ENCODE results near the gene TMCO1. TPM values are rescaled to one million over a fixed set of nuclear protein-coding genes. Genes with fewer than 3 reads are reported as not detected.
"Not testable (repeated sequence)": the region's sequence is repeated elsewhere in the genome, so short reads cannot be mapped to it uniquely, and the experiment has no call there.

TMCO1 gene
- total RNA-seq, 3 donors from 2014 or later: 103 to 209 (median 144) TPM

DNA sequence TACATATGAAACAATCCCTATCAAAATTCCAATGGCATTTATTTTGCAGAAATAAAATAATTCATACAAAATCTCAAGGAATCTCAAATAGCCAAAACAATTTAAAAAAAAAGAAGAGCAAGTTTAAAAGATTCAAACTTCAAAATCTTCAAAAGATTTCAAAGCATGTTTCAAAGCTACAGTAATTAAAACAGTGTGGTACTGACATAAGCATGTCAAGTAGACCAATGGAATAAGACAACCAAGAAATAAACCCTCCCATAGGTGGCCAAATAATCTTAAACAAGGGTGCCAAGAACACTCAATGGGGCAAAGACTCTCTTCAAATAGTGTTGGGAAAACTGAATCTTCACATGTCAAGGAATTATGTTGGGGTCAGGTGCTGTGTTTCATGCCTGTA lies 30.7 kb upstream of the TMCO1 start:
- H3K9me3 ChIP-seq: peaks cover 2% of the 10 kb centered on the region
- H3K4me1 ChIP-seq (ENCODE audit: low read depth): no peaks in the 10 kb centered on the region
- DNase-seq (no peak), ATAC-seq (no peak)
- no peak overlapping the region for H3K4me3 ChIP-seq
- TF ChIP-seq, protein P1, sequence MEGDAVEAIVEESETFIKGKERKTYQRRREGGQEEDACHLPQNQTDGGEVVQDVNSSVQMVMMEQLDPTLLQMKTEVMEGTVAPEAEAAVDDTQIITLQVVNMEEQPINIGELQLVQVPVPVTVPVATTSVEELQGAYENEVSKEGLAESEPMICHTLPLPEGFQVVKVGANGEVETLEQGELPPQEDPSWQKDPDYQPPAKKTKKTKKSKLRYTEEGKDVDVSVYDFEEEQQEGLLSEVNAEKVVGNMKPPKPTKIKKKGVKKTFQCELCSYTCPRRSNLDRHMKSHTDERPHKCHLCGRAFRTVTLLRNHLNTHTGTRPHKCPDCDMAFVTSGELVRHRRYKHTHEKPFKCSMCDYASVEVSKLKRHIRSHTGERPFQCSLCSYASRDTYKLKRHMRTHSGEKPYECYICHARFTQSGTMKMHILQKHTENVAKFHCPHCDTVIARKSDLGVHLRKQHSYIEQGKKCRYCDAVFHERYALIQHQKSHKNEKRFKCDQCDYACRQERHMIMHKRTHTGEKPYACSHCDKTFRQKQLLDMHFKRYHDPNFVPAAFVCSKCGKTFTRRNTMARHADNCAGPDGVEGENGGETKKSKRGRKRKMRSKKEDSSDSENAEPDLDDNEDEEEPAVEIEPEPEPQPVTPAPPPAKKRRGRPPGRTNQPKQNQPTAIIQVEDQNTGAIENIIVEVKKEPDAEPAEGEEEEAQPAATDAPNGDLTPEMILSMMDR (IDR thresholded peaks at IDR 0.05): no peak
- intact Hi-C loops (cut with DNase I, micrococcal nuclease): no loop called here
- no peaks in the 10 kb centered on the region for H3K36me3 ChIP-seq (ENCODE audit: low read depth)

DNA sequence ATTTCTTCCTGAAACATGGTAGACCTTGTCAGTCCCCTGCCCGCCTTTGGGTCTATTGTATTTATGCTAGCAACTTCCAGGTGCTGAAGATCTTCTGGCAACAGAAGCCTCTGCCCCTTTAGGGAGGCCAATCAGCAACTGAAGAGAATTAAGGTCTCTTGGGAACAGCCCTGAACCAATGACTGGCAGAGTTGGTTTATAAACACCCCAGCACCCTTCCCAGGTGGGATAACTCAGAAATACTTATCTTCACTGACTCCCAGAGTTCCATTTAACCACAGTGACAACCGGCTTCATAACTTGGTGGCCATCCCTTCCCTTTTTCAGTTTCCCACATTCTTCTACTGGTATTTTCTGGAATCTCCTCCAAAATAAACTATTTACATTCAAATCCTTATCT lies 27.2 kb upstream of the TMCO1 start:
- TF ChIP-seq, protein P1 (IDR thresholded peaks at IDR 0.05): no peak
- no peak overlapping the region for H3K4me3 ChIP-seq
- intact Hi-C loops (cut with DNase I, micrococcal nuclease): no loop called here
- H3K36me3 ChIP-seq (ENCODE audit: low read depth): no peaks in the 10 kb centered on the region
- no peak for ATAC-seq
- H3K4me1 ChIP-seq (ENCODE audit: low read depth): no peaks in the 10 kb centered on the region
- H3K9me3 ChIP-seq: peaks cover 2% of the 10 kb centered on the region
- DNase-seq: no peak

DNA sequence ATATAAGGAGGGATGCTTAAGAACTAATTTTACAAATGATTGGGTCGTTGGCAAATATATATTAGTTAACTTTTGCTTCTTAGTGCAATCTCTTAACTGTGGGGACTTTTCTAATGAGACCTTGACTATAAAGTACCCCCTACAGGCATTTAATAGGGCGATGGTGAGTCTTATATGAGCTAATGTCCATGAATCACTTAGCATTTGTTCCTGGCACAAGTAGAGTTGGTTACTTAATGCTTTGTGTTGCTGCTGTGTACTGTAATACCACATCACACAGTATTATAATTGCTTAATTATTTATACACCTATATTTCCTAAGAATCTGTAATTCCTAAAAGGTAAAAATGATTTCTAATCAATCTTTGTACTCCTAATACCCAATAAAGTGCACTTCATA lies 25.3 kb upstream of the TMCO1 start:
- TF ChIP-seq, protein P1 (IDR thresholded peaks at IDR 0.05): no peak
- intact Hi-C loops (cut with DNase I, micrococcal nuclease): no loop called here
- no peaks in the 10 kb centered on the region for H3K4me1 ChIP-seq (ENCODE audit: low read depth)
- H3K4me3 ChIP-seq: no peak overlapping the region
- H3K36me3 ChIP-seq (ENCODE audit: low read depth): no peaks in the 10 kb centered on the region
- ATAC-seq (no peak), DNase-seq (no peak)
- no peaks in the 10 kb centered on the region for H3K9me3 ChIP-seq

DNA sequence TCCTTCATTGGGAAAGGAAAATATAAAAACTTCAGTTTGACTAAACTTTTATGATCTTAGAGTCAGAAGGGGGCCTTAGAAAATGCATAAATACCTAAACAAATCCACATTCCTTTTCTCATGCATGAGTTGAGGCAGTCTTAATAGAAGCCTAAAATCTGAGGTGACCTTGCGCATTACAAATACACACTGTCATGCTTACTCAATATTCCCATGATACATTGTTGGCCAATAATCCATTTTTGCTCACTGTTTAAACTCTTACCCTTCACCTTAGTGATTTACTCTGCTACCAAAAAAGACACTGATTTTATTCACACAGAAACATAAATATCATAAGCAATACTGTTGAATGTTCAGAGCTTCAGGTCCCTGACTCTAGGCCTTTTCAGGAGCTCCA lies 19.1 kb upstream of the TMCO1 start:
- TF ChIP-seq, protein P1 (IDR thresholded peaks at IDR 0.05): no peak
- no peak for ATAC-seq
- Histone ChIP-seq H3K4me3 (no peak overlapping the region), H3K4me1 (ENCODE audit: low read depth) (no peaks in the 10 kb centered on the region), H3K9me3 (peaks cover 6% of the 10 kb centered on the region), H3K36me3 (ENCODE audit: low read depth) (no peaks in the 10 kb centered on the region)
- no peak for DNase-seq
- intact Hi-C loops (cut with DNase I, micrococcal nuclease): no loop called here

DNA sequence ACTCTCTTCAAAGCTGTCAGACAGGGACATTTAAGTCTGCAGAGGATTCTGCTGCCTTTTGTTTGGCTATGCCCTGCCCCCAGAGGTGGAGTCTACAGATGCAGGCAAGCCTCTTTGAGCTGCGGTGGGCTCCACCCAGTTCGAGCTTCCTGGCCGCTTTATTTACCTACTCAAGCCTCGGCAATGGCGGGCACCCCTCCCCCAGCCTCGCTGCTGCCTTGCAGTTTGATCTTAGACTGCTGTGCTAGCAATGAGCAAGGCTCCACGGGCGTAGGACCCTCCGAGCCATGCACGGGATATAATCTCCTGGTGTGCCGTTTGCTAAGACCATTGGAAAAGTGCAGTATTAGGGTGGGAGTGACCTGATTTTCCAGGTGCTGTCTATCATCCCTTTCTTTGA lies 14.9 kb upstream of the TMCO1 start:
- H3K36me3 ChIP-seq (ENCODE audit: low read depth); H3K9me3 ChIP-seq; H3K4me1 ChIP-seq (ENCODE audit: low read depth); intact Hi-C loops (cut with DNase I, micrococcal nuclease); ATAC-seq; DNase-seq; H3K4me3 ChIP-seq: not testable (repeated sequence)

DNA sequence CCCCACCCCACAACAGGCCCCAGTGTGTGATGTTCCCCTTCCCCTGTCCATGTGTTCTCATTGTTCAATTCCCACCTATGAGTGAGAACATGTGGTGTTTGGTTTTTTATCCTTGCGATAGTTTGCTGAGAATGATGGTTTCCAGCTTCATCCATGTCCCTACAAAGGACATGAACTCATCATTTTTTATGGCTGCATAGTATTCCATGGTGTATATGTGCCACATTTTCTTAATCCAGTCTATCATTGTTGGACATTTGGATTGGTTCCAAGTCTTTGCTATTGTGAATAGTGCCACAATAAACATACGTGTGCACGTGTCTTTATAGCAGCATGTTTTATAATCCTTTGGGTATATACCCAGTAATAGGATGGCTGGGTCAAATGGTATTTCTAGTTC lies 9.5 kb upstream of the TMCO1 start:
- H3K4me1 ChIP-seq (ENCODE audit: low read depth); H3K9me3 ChIP-seq; DNase-seq; H3K36me3 ChIP-seq (ENCODE audit: low read depth); ATAC-seq; H3K4me3 ChIP-seq; intact Hi-C loops (cut with DNase I, micrococcal nuclease): not testable (repeated sequence)

DNA sequence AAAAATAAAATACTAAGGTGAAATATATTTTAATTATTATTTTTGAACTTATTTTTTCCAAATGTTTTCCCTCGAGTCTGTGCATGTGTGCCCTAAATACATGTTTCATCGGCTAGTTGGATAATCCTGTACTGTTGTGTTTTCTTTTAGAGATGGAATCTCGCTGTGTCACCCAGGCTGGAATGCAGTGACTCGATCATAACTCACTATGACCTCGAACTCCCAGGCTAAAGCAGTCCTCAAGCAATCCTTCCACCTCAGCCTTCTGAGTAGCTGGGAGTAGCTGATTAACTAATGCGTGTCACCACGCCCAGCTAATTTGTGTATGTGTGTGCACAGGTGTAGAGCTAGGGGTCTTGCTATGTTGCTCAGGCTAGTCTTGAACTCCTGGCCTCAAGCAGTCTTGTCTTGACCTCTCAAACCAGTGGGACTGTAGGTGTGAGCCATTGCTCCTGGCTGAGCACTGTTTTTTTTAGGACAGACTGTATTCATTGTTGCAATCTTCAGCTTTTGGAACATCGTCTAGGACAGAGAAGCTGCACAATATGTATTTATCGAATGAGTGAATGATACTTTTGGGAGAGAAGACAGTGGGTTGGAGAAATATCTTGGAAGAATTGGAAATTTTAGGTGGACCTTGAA lies 4.8 kb upstream of the TMCO1 start:
- DNase-seq: no peak
- no peaks in the 10 kb centered on the region for H3K9me3 ChIP-seq
- TF ChIP-seq, protein P1 (IDR thresholded peaks at IDR 0.05): no peak
- H3K4me1 ChIP-seq (ENCODE audit: low read depth): peaks cover 4% of the 10 kb centered on the region
- no peak for ATAC-seq
- no peak overlapping the region for H3K4me3 ChIP-seq
- intact Hi-C loops (cut with DNase I, micrococcal nuclease): no loop called here
- no peaks in the 10 kb centered on the region for H3K36me3 ChIP-seq (ENCODE audit: low read depth)

All from mucosa of descending colon (tissue), 3 donors.